Liver (tissue), 2 donors: ENCODE measurements around the gene PLCG2.

ENCODE experiments used
- CTCF ChIP-seq: fragments of 150-350 bp; IDR thresholded peaks from 2 replicates; pipeline ENCODE4 v1.5.1; 2017; ENCODE audit warnings: improper control_type of control experiment, low read depth, low read length; ENCODE audit not compliant: missing input control
- MAX ChIP-seq: IDR thresholded peaks from 2 replicates; pipeline ENCODE4 v1.6.1; 2016; ENCODE audit warnings: antibody characterized with exemption
- donor health status: healthy.

GRCh38 chr16:81873843-81874752, 95.0 kb downstream of the PLCG2 start:
- TF ChIP-seq MAX, result no peak
- TF ChIP-seq CTCF, result peak; percentile 82
